Testis (tissue), 3 donors: ENCODE data around the gene BCL7B. TPM values are rescaled to one million over a fixed set of nuclear protein-coding genes. Genes with fewer than 3 reads are reported as not detected.
"Not testable (repeated sequence)": the region's sequence is repeated elsewhere in the genome, so short reads cannot be mapped to it uniquely, and the experiment has no call there.

ENCODE experiments used
- DNase-seq: peaks from one replicate; pipeline ENCODE4 v3.0.0-alpha.2; 2019
- H3K27ac ChIP-seq, 2 donors: fragments of 200-600 bp; sonication (generic); one replicate each; pipeline ENCODE4 v1.5.1; 2019
- H3K27me3 ChIP-seq: fragments of 200-600 bp; sonication (generic); one replicate; pipeline ENCODE4 v1.5.1; 2019
- H3K36me3 ChIP-seq: fragments of 200-600 bp; sonication (generic); one replicate; pipeline ENCODE4 v1.5.1; 2017; ENCODE audit warnings: low read depth; ENCODE audit errors: missing control alignments
- H3K4me1 ChIP-seq: fragments of 200-600 bp; sonication (generic); one replicate; pipeline ENCODE4 v1.5.1; 2019
- H3K4me3 ChIP-seq, 2 donors: fragments of 200-600 bp; sonication (generic); one replicate each; pipeline ENCODE4 v1.5.1; 2017 to 2019
- H3K9me3 ChIP-seq: fragments of 200-600 bp; sonication (generic); one replicate; pipeline ENCODE4 v1.5.1; 2017
- POLR2A ChIP-seq: fragments of 450-650 bp; IDR thresholded peaks from one replicate; pipeline ENCODE4 v1.6.1; 2017; ENCODE audit warnings: antibody characterized with exemption, mild to moderate bottlenecking, moderate library complexity
- WGBS, 2 donors: methylation state at CpG; one replicate each; pipeline ENCODE4 v1.1.5; 2018; 5-methylcytosine and 5-hydroxymethylcytosine counted together
- intact Hi-C: fragments of 100-400 bp; cut with DNase I; formaldehyde crosslinking; loops from one replicate; pipeline ENCODE4 v1.15.1; 2023; ENCODE audit warnings: low total_unique reads
- polyA plus RNA-seq: library from polyadenylated mRNA; stranded (reverse); fragments of 350-450 nt; fragmentation: Illumina TruSeq; extraction: RNeasy Lipid Tissue Mini Kit (QIAGEN cat#74804); gene quantifications from one replicate; pipeline ENCODE4 v1.2.3, GENCODE V29; 2014; ENCODE audit warnings: low read depth, low replicate concordance; ENCODE audit not compliant: insufficient read depth
- total RNA-seq, 2 donors: library from RNA; depleted of rRNA; stranded (reverse); fragments of >200 nt; gene quantifications; one replicate each; pipeline ENCODE4 v1.2.3, GENCODE V29; 2016
- TF ChIP-seq, protein P1 (sequence below), 3 experiments: fragments of 450-650 bp in 2 of 3; fragments of 200-600 bp in 1 of 3; sonication (generic) in 1 of 3; IDR thresholded peaks; one replicate each; pipeline ENCODE4 v1.5.1; 2016 to 2019; ENCODE audit warnings: antibody characterized with exemption in 3 of 3, mild to moderate bottlenecking in 2 of 3, moderate library complexity in 1 of 3

The BCL7B gene
- total and polyA plus RNA-seq, 3 donors from 2014 or later: 83.0 to 91.1 (median 88.9) TPM

GRCh38 chr7:73567846-73568685 is 10.6 kb upstream of the BCL7B start:
- 70 to 72% methylated on average over 12 of the region's 12 CpGs for WGBS, 2 donors

GRCh38 chr7:73567140-73567539 is 9.7 kb upstream of the BCL7B start:
- H3K27ac ChIP-seq: no peak overlapping the region
- no peak for TF ChIP-seq POLR2A
- TF ChIP-seq, protein P1, sequence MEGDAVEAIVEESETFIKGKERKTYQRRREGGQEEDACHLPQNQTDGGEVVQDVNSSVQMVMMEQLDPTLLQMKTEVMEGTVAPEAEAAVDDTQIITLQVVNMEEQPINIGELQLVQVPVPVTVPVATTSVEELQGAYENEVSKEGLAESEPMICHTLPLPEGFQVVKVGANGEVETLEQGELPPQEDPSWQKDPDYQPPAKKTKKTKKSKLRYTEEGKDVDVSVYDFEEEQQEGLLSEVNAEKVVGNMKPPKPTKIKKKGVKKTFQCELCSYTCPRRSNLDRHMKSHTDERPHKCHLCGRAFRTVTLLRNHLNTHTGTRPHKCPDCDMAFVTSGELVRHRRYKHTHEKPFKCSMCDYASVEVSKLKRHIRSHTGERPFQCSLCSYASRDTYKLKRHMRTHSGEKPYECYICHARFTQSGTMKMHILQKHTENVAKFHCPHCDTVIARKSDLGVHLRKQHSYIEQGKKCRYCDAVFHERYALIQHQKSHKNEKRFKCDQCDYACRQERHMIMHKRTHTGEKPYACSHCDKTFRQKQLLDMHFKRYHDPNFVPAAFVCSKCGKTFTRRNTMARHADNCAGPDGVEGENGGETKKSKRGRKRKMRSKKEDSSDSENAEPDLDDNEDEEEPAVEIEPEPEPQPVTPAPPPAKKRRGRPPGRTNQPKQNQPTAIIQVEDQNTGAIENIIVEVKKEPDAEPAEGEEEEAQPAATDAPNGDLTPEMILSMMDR (IDR thresholded peaks at IDR 0.05): no peak
- intact Hi-C loops: no loop called here
- no peak overlapping the region for H3K4me3 ChIP-seq
- H3K4me1 ChIP-seq: peaks cover 6% of the 10 kb centered on the region
- no peaks in the 10 kb centered on the region for H3K9me3 ChIP-seq
- no peak for DNase-seq
- WGBS, 2 donors: 88 to 96% methylated on average over 4 of the region's 4 CpGs
- H3K36me3 ChIP-seq: no peaks in the 10 kb centered on the region
- no peaks in the 10 kb centered on the region for H3K27me3 ChIP-seq

More at GRCh38 chr7:73567846-73568685, 10.6 kb upstream of the BCL7B start:
- TF ChIP-seq POLR2A: no peak
- DNase-seq: no peak
- Histone ChIP-seq H3K36me3 (no peaks in the 10 kb centered on the region), H3K27ac (no peak overlapping the region), H3K4me3 (no peak overlapping the region), H3K9me3 (no peaks in the 10 kb centered on the region), H3K4me1 (peaks cover 6% of the 10 kb centered on the region), H3K27me3 (no peaks in the 10 kb centered on the region)
- intact Hi-C loops: no loop called here

GRCh38 chr7:73566431-73566830 is 8.9 kb upstream of the BCL7B start:
- H3K4me3 ChIP-seq: not testable (repeated sequence)

GRCh38 chr7:73565675-73566340 is 8.3 kb upstream of the BCL7B start:
- Histone ChIP-seq H3K4me1 (peaks cover 6% of the 10 kb centered on the region), H3K27me3 (no peaks in the 10 kb centered on the region), H3K4me3 (no peak overlapping the region), H3K9me3 (no peaks in the 10 kb centered on the region), H3K27ac (no peak overlapping the region), H3K36me3 (no peaks in the 10 kb centered on the region)
- intact Hi-C loops: no loop called here
- 65 to 70% methylated on average over 7 of the region's 7 CpGs for WGBS, 2 donors
- DNase-seq: no peak
- TF ChIP-seq, protein P1 (IDR thresholded peaks at IDR 0.05): no peak
- TF ChIP-seq POLR2A: no peak

More at GRCh38 chr7:73566431-73566830, 8.9 kb upstream of the BCL7B start:
- H3K4me1 ChIP-seq, H3K9me3 ChIP-seq, H3K27me3 ChIP-seq, DNase-seq, H3K27ac ChIP-seq, H3K36me3 ChIP-seq, intact Hi-C loops: not testable (repeated sequence)

DNA sequence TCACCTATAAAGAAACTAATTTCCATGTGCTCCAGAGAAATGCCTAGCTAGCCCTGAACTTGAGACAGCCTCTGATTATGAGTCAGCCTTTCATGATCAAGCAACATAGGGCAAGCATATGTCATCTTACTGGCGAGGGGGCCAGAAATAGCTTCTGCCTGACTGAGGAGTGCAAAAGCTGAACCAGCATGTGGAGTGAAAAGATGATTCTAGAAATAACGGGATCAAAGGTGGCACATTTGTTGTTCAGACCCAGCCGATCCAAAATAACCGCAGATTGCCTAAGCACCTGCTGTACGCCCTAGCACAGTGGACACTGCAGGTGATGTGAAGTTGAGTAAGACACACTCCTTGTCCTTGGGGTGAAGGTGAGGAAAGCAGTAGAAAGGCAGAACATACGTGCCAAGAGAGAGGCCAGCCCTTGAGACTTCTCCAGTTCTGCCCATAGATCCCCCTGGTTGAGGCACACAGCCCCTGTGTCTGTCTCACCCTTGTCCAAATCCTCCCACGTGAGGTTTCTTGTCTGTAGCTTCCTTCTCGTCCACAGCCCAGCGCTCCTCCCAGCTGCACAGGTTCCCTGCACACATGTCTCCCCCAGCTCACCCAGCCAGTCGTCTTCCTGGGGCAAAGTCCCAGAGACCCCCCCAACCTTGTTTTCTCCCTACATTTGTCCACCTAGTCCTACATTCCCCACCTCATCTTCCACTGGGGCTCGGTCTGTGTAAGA is 2.8 kb upstream of the BCL7B start:
- no peak overlapping the region for H3K27ac ChIP-seq

More for the DNA sequence above, 2.8 kb upstream of the BCL7B start:
- Histone ChIP-seq H3K36me3 (no peaks in the 10 kb centered on the region), H3K9me3 (no peaks in the 10 kb centered on the region), H3K27me3 (no peaks in the 10 kb centered on the region), H3K4me1 (peaks cover 13% of the 10 kb centered on the region), H3K4me3 (no peak overlapping the region)
- WGBS, 2 donors: 61 to 65% methylated on average over 11 of the region's 11 CpGs
- intact Hi-C loops: no loop called here
- DNase-seq: no peak
- TF ChIP-seq, protein P1 (IDR thresholded peaks at IDR 0.05): no peak
- TF ChIP-seq POLR2A: no peak
